K562 (cell line): ENCODE measurements around the gene STYXL1. TPM values are rescaled to one million over a fixed set of nuclear protein-coding genes. Genes with fewer than 3 reads are reported as not detected.

Experiments used
- FOXA1 ChIP-seq: fragments of 450-650 bp; IDR thresholded peaks from 2 replicates; pipeline ENCODE4 v1.6.1; 2016; ENCODE audit warnings: mild to moderate bottlenecking, borderline replicate concordance
- MYC ChIP-seq, 2 experiments: fragments of 250-450 bp in 1 of 2; sonication (Bioruptor Pico) in 1 of 2; IDR thresholded peaks; 2 replicates each; pipeline versions ENCODE4 v1.5.1 to v1.6.1; 2012 to 2021; ENCODE audit warnings: low read depth in 2 of 2, borderline replicate concordance in 1 of 2, improper control_type of control experiment in 1 of 2, low read length in 1 of 2, mild to moderate bottlenecking in 1 of 2, moderate library complexity in 1 of 2
- POLR2AphosphoS5 ChIP-seq: IDR thresholded peaks from 2 replicates; pipeline ENCODE4 v1.6.1; 2011; ENCODE audit warnings: mild to moderate bottlenecking, low read depth, low read length, moderate library complexity; ENCODE audit not compliant: control insufficient read depth, insufficient read depth
- PPARD ChIP-seq: fragments of 250-450 bp; sonication (Bioruptor Pico); IDR thresholded peaks from 2 replicates; pipeline ENCODE4 v1.8.0; 2022; ENCODE audit warnings: inconsistent platforms, mild to moderate bottlenecking, moderate library complexity
- SAP30 ChIP-seq: fragments of 200-600 bp; sonication (generic); IDR thresholded peaks from 2 replicates; pipeline ENCODE4 v1.6.1; 2012; ENCODE audit warnings: borderline replicate concordance, low read depth, mild to moderate bottlenecking, moderate library complexity, low read length, control low read depth, inconsistent platforms; ENCODE audit not compliant: insufficient read depth, poor library complexity, severe bottlenecking
- ZNF77 ChIP-seq: fragments of 250-450 bp; sonication (Bioruptor Pico); IDR thresholded peaks from 2 replicates; pipeline ENCODE4 v1.5.0; 2020
- polyA plus RNA-seq, 8 experiments: library from polyadenylated mRNA; depleted of rRNA in 4 of 8; stranded (reverse) in 5 of 8; unstranded in 3 of 8; fragments of >200 nt; fragmentation: Nextera tagmentation in 2 of 8; fragmentation: Illumina TruSeq in 1 of 8; extraction: Ambion mirVana in 2 of 8; extraction: Trizol in 1 of 8; gene quantifications; 2 replicates each; pipeline versions ENCODE4 v1.2.1 to v1.2.3, GENCODE V29; 2011 to 2014; ENCODE audit warnings: inconsistent platforms in 1 of 8, missing spikeins in 1 of 8
- total RNA-seq, 7 experiments: library from RNA; depleted of rRNA in 6 of 7; stranded (reverse); fragments of >200 nt in 6 of 7; fragmentation: Illumina TruSeq in 2 of 7; extraction: Trizol in 2 of 7; gene quantifications; 2 replicates each; pipeline versions ENCODE4 v1.2.1 to v1.2.3, GENCODE V29; 2011 to 2021; ENCODE audit warnings: low replicate concordance in 1 of 7
- TF ChIP-seq, protein P1 (sequence below): fragments of 450-650 bp; IDR thresholded peaks from 2 replicates; pipeline ENCODE4 v1.6.1; 2016; ENCODE audit warnings: low read depth
- TF ChIP-seq, protein P2 (sequence below): fragments of 250-450 bp; sonication (Bioruptor Pico); IDR thresholded peaks from 2 replicates; pipeline ENCODE4 v1.4.0; 2020

STYXL1 gene
- total and polyA plus RNA-seq, 9 of the 15 experiments (the other 6 are each of a cell fraction or from before 2014, with no cell fraction given) = 36.5 to 97.2 (median 49.9) TPM

DNA sequence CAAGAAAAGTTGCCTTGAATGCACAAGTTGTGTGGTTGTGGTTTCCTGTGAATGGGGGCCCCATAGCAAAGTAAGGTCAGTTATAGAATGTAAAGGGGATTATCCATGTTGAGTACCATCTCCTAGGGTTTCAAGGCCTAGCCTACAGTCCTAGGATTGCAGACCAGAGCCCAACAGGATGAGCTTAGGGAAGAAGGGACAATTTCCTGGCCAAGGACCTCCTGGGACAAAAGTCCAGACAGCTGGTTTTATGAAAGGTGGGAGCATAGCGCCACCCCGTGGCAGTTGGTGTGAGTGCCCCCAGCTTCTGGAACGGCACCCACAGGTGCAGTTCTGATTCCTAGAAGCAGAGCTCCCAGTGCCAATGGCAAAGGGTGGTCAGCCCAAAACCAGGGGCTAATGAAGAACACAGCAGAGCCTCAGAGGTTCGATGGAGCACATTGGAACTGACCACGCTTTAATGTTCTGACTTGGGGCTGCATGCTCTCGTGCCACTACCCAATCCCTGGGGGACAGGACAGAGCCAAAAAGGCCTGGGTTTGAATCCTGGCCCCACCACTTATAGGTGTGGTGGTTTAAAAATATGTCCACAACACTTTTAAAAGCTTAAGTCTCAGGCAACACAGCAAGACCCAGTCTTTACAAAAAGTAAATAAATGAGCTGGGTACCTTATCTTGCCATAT lies 27.6 kb downstream of the STYXL1 start (continued):
- TF ChIP-seq, protein P1, sequence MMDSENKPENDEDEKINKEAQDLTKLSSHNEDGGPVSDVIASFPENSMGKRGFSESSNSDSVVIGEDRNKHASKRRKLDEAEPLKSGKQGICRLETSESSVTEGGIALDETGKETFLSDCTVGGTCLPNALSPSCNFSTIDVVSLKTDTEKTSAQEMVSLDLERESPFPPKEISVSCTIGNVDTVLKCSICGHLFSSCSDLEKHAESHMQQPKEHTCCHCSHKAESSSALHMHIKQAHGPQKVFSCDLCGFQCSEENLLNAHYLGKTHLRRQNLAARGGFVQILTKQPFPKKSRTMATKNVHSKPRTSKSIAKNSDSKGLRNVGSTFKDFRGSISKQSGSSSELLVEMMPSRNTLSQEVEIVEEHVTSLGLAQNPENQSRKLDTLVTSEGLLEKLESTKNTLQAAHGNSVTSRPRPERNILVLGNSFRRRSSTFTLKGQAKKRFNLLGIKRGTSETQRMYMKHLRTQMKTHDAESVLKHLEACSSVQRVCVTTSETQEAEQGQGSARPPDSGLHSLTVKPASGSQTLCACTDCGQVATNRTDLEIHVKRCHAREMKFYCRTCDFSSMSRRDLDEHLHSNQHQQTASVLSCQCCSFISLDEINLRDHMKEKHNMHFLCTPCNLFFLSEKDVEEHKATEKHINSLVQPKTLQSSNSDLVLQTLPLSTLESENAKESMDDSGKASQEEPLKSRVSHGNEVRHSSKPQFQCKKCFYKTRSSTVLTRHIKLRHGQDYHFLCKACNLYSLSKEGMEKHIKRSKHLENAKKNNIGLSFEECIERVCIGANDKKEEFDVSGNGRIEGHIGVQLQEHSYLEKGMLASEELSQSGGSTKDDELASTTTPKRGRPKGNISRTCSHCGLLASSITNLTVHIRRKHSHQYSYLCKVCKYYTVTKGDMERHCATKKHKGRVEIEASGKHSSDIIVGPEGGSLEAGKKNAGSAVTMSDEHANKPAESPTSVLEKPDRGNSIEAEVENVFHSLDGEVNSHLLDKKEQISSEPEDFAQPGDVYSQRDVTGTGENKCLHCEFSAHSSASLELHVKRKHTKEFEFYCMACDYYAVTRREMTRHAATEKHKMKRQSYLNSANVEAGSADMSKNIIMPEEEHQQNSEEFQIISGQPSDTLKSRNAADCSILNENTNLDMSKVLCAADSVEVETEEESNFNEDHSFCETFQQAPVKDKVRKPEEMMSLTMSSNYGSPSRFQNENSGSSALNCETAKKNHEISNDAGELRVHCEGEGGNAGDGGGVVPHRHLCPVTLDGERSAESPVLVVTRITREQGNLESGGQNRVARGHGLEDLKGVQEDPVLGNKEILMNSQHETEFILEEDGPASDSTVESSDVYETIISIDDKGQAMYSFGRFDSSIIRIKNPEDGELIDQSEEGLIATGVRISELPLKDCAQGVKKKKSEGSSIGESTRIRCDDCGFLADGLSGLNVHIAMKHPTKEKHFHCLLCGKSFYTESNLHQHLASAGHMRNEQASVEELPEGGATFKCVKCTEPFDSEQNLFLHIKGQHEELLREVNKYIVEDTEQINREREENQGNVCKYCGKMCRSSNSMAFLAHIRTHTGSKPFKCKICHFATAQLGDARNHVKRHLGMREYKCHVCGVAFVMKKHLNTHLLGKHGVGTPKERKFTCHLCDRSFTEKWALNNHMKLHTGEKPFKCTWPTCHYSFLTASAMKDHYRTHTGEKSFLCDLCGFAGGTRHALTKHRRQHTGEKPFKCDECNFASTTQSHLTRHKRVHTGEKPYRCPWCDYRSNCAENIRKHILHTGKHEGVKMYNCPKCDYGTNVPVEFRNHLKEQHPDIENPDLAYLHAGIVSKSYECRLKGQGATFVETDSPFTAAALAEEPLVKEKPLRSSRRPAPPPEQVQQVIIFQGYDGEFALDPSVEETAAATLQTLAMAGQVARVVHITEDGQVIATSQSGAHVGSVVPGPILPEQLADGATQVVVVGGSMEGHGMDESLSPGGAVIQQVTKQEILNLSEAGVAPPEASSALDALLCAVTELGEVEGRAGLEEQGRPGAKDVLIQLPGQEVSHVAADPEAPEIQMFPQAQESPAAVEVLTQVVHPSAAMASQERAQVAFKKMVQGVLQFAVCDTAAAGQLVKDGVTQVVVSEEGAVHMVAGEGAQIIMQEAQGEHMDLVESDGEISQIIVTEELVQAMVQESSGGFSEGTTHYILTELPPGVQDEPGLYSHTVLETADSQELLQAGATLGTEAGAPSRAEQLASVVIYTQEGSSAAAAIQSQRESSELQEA = no peak
- no peak for TF ChIP-seq POLR2AphosphoS5
- TF ChIP-seq, protein P2, sequence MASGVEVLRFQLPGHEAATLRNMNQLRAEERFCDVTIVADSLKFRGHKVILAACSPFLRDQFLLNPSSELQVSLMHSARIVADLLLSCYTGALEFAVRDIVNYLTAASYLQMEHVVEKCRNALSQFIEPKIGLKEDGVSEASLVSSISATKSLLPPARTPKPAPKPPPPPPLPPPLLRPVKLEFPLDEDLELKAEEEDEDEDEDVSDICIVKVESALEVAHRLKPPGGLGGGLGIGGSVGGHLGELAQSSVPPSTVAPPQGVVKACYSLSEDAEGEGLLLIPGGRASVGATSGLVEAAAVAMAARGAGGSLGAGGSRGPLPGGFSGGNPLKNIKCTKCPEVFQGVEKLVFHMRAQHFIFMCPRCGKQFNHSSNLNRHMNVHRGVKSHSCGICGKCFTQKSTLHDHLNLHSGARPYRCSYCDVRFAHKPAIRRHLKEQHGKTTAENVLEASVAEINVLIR (CRISPR knock-in tag) = no peak
- TF ChIP-seq ZNF77 (CRISPR knock-in tag) = no peak
- TF ChIP-seq SAP30 = no peak
- no peak for TF ChIP-seq PPARD
- no peak for TF ChIP-seq MYC (IDR thresholded peaks at IDR 0.05; ENCODE audit: low read depth, low read length)
- no peak for TF ChIP-seq MYC (CRISPR knock-in tag; IDR thresholded peaks at IDR 0.05; ENCODE audit: borderline replicate concordance, low read depth)
- TF ChIP-seq FOXA1 = no peak
